B cell (primary cell): Measurements from ENCODE around the gene BAZ1B.

Source experiments
- CTCF ChIP-seq: fragments of 200-600 bp; IDR thresholded peaks from one replicate; pipeline ENCODE4 v1.8.0; 2022; ENCODE audit warnings: antibody characterized with exemption, mild to moderate bottlenecking
- EZH2 ChIP-seq: IDR thresholded peaks from 2 replicates; pipeline ENCODE4 v1.6.1; 2012; ENCODE audit warnings: borderline replicate concordance, low read depth, mild to moderate bottlenecking, moderate library complexity, low read length; ENCODE audit not compliant: insufficient read depth, poor library complexity, severe bottlenecking

- TF ChIP-seq CTCF = no peak
- no peak for TF ChIP-seq EZH2
Observed at GRCh38 chr7:73532224-73532623, 10.1 kb upstream of the BAZ1B start.
